Upper lobe of left lung (tissue), 6 donors: ENCODE measurements around the gene NUP93. TPM values are rescaled to one million over a fixed set of nuclear protein-coding genes. Genes with fewer than 3 reads are reported as not detected.

ENCODE experiments used
- ATAC-seq, 2 donors: fragments of 200-7000 bp; cut with Tn5 transposase; one replicate each; pipeline ENCODE4 v1.9.1; 2022; ENCODE audit warnings: mild to moderate bottlenecking in 2 of 2, moderate library complexity in 2 of 2; ENCODE audit not compliant: low FRiP score in 2 of 2
- DNase-seq, 2 donors: peaks; one replicate each; pipeline ENCODE4 v3.0.0-alpha.2; 2019 to 2020
- H3K27ac ChIP-seq, 4 donors: fragments of 200-600 bp; sonication (generic); one replicate each; pipeline ENCODE4 v1.5.1; 2016 to 2019
- H3K27me3 ChIP-seq, 4 donors: fragments of 200-600 bp; sonication (generic); one replicate each; pipeline ENCODE4 v1.5.1; 2017 to 2019
- H3K36me3 ChIP-seq, 4 donors: fragments of 200-600 bp; sonication (generic); one replicate each; pipeline ENCODE4 v1.5.1; 2016 to 2019
- H3K4me1 ChIP-seq, 4 donors: fragments of 200-600 bp; sonication (generic); one replicate each; pipeline ENCODE4 v1.5.1; 2018 to 2019
- H3K4me3 ChIP-seq, 4 donors: fragments of 200-600 bp; sonication (generic); one replicate each; pipeline ENCODE4 v1.5.1; 2017 to 2019; ENCODE audit warnings: mild to moderate bottlenecking in 2 of 4, moderate library complexity in 1 of 4
- H3K9me3 ChIP-seq, 4 donors: fragments of 200-600 bp; sonication (generic); one replicate each; pipeline ENCODE4 v1.5.1; 2018 to 2019
- CTCF ChIP-seq, 6 experiments: fragments of 450-650 bp in 4 of 6; fragments of 200-600 bp in 2 of 6; sonication (generic) in 2 of 6; IDR thresholded peaks; one replicate each; pipeline ENCODE4 v1.5.1; 2016 to 2019; ENCODE audit warnings: antibody characterized with exemption in 6 of 6
- EP300 ChIP-seq, 4 donors: sonication (generic); formaldehyde crosslinking; IDR thresholded peaks; one replicate each; pipeline ENCODE4 v1.5.1; 2017; ENCODE audit warnings: antibody characterized with exemption in 4 of 4, control low read depth in 2 of 4
- POLR2A ChIP-seq, 4 donors: fragments of 450-650 bp; IDR thresholded peaks; one replicate each; pipeline ENCODE4 v1.5.1; 2016 to 2017; ENCODE audit warnings: antibody characterized with exemption in 4 of 4, mild to moderate bottlenecking in 2 of 4
- POLR2AphosphoS5 ChIP-seq, 2 donors: sonication (generic); formaldehyde crosslinking; IDR thresholded peaks; one replicate each; pipeline ENCODE4 v1.5.1; 2017; ENCODE audit warnings: antibody characterized with exemption in 2 of 2
- WGBS, 2 donors: methylation state at CpG; one replicate each; pipeline ENCODE4 v1.1.5; 2017 to 2018; 5-methylcytosine and 5-hydroxymethylcytosine counted together
- total RNA-seq, 6 donors: library from RNA; depleted of rRNA in 4 of 6; stranded (reverse); fragments of >200 nt in 4 of 6; gene quantifications; one replicate each; pipeline versions ENCODE4 v1.1.0 to v1.2.1, GENCODE V29; 2016 to 2021
- donor health status: DM: no; HTN: no; CAD: no; lungs with moderate emphysema.
- donor health status: DM: no; HTN: yes; CAD: no; lungs with severe emphysema.

Gene NUP93
- total RNA-seq, 6 donors from 2014 or later, result 30.9 to 57.3 (median 45.3) TPM

- Histone ChIP-seq H3K27ac (no peak overlapping the region), H3K9me3 (no peaks in the 10 kb centered on the region), H3K27me3 (no peaks in the 10 kb centered on the region), H3K4me1 (peaks cover 0 to 9% (median 4%) of the 10 kb centered on the region in 4 donors), H3K4me3 (no peak overlapping the region), H3K36me3 (peaks cover 5 to 85% (median 35%) of the 10 kb centered on the region in 4 donors)
- 88 to 100% methylated on average over 2 of the region's 2 CpGs for WGBS, 2 donors
- no peak for TF ChIP-seq EP300 (IDR thresholded peaks at IDR 0.05)
- TF ChIP-seq POLR2AphosphoS5 (IDR thresholded peaks at IDR 0.05), result no peak
- no peak for TF ChIP-seq CTCF (IDR thresholded peaks at IDR 0.05)
- TF ChIP-seq POLR2A (IDR thresholded peaks at IDR 0.05), result no peak
- ATAC-seq (no peak), DNase-seq (no peak)
These were observed 105.4 kb downstream of the NUP93 start for GRCh38 chr16:56835320-56835719.

GRCh38 chr16:56836410-56837230, 106.7 kb downstream of the NUP93 start:
- no peaks in the 10 kb centered on the region for H3K27me3 ChIP-seq
- ATAC-seq (no peak), DNase-seq (peak in 1 of 2 donors; percentile 70)
- 60% methylated on average over 5 of the region's 5 CpGs for WGBS, 2 donors
- TF ChIP-seq POLR2A (IDR thresholded peaks at IDR 0.05) (no peak), POLR2AphosphoS5 (IDR thresholded peaks at IDR 0.05) (no peak), CTCF (IDR thresholded peaks at IDR 0.05) (no peak), EP300 (IDR thresholded peaks at IDR 0.05) (no peak)
- H3K27ac ChIP-seq, result peak overlapping the region in 1 of 4 donors; percentile 35
- no peaks in the 10 kb centered on the region for H3K9me3 ChIP-seq
- H3K36me3 ChIP-seq, result peaks cover 3 to 79% (median 34%) of the 10 kb centered on the region in 4 donors
- H3K4me1 ChIP-seq, result peaks cover 0 to 11% (median 6%) of the 10 kb centered on the region in 4 donors
- no peak overlapping the region for H3K4me3 ChIP-seq

- no peak for ATAC-seq
- 70 to 77% methylated on average over 9 of the region's 9 CpGs for WGBS, 2 donors
- H3K4me1 ChIP-seq, result peaks cover 0 to 11% (median 6%) of the 10 kb centered on the region in 4 donors
- H3K27me3 ChIP-seq, result no peaks in the 10 kb centered on the region
- H3K9me3 ChIP-seq, result no peaks in the 10 kb centered on the region
- TF ChIP-seq EP300 (IDR thresholded peaks at IDR 0.05), result no peak
- no peak for TF ChIP-seq CTCF (IDR thresholded peaks at IDR 0.05)
- TF ChIP-seq POLR2A (IDR thresholded peaks at IDR 0.05), result no peak
- TF ChIP-seq POLR2AphosphoS5 (IDR thresholded peaks at IDR 0.05), result no peak
- H3K27ac ChIP-seq, result peak overlapping the region in 1 of 4 donors; percentile 21
- peaks cover 6 to 80% (median 33%) of the 10 kb centered on the region in 4 donors for H3K36me3 ChIP-seq
- H3K4me3 ChIP-seq, result no peak overlapping the region
- DNase-seq, result no peak
These were observed 108.9 kb downstream of the NUP93 start for GRCh38 chr16:56838622-56839337.

GRCh38 chr16:56841233-56841632, 111.3 kb downstream of the NUP93 start:
- Histone ChIP-seq H3K4me1 (peaks cover 0 to 8% (median 5%) of the 10 kb centered on the region in 4 donors), H3K9me3 (no peaks in the 10 kb centered on the region), H3K36me3 (peaks cover 3 to 76% (median 30%) of the 10 kb centered on the region in 4 donors), H3K27me3 (no peaks in the 10 kb centered on the region), H3K27ac (peak overlapping the region in 1 of 4 donors; percentile 11), H3K4me3 (no peak overlapping the region)
- 89 to 96% methylated on average over 2 of the region's 2 CpGs for WGBS, 2 donors
- peak; percentile 9 to 49 for ATAC-seq
- no peak for TF ChIP-seq POLR2A (IDR thresholded peaks at IDR 0.05)
- no peak for TF ChIP-seq POLR2AphosphoS5 (IDR thresholded peaks at IDR 0.05)
- TF ChIP-seq EP300 (IDR thresholded peaks at IDR 0.05), result no peak
- no peak for TF ChIP-seq CTCF (IDR thresholded peaks at IDR 0.05)
- DNase-seq, result no peak
